Putamen (tissue), 1 donor: ENCODE results near the gene TMEM43.
"Not testable (repeated sequence)": the region's sequence is repeated elsewhere in the genome, so short reads cannot be mapped to it uniquely, and the experiment has no call there.

Source experiments
- DNase-seq: peaks from one replicate; pipeline ENCODE4 v3.0.0-alpha.2; 2016; ENCODE audit warnings: low spot score

The TMEM43 gene

GRCh38 chr3:14124615-14125192 is at the start of gene TMEM43, which contains the start of gene CHCHD4:
TSS of gene TMEM43 (plus strand) at chr3:14125052. CDS start at chr3:14125194, 142 bp downstream.
TSS of gene CHCHD4 (minus strand) at chr3:14124870. CDS start at chr3:14124676, 194 bp downstream.
- DNase-seq = peak; percentile 99

GRCh38 chr3:14075233-14075632 is 49.6 kb upstream of the TMEM43 start:
- not testable (repeated sequence) for DNase-seq

- no peak for DNase-seq
Observed at GRCh38 chr3:14077310-14077709, 47.5 kb upstream of the TMEM43 start.

- DNase-seq = no peak
Observed at GRCh38 chr3:14082108-14082657, 42.7 kb upstream of the TMEM43 start.

- not testable (repeated sequence) for DNase-seq
Observed at GRCh38 chr3:14087461-14087860, 37.4 kb upstream of the TMEM43 start.

- not testable (repeated sequence) for DNase-seq
Observed at GRCh38 chr3:14091959-14092358, 32.9 kb upstream of the TMEM43 start.

- no peak for DNase-seq
Observed at GRCh38 chr3:14092464-14092863, 32.4 kb upstream of the TMEM43 start.

- DNase-seq = no peak
Observed at GRCh38 chr3:14093831-14094230, 31.0 kb upstream of the TMEM43 start.

- no peak for DNase-seq
Observed at GRCh38 chr3:14096742-14097141, 28.1 kb upstream of the TMEM43 start.

GRCh38 chr3:14097616-14098391 is 27.0 kb upstream of the TMEM43 start:
- DNase-seq = no peak

- DNase-seq = not testable (repeated sequence)
Observed at GRCh38 chr3:14109821-14110220, 15.0 kb upstream of the TMEM43 start.

- no peak for DNase-seq
Observed at GRCh38 chr3:14110699-14111098, 14.2 kb upstream of the TMEM43 start.

GRCh38 chr3:14113965-14114635 is 10.8 kb upstream of the TMEM43 start:
- no peak for DNase-seq

- no peak for DNase-seq
Observed at GRCh38 chr3:14117468-14118399, 7.1 kb upstream of the TMEM43 start.

GRCh38 chr3:14118400-14119381 is 6.2 kb upstream of the TMEM43 start:
- DNase-seq = no peak

- no peak for DNase-seq
Observed at GRCh38 chr3:14119651-14120050, 5.2 kb upstream of the TMEM43 start.

GRCh38 chr3:14120111-14120920 is 4.5 kb upstream of the TMEM43 start:
- no peak for DNase-seq

- DNase-seq = not testable (repeated sequence)
Observed at GRCh38 chr3:14120921-14121448, 3.9 kb upstream of the TMEM43 start.

GRCh38 chr3:14121859-14122258 is 3.0 kb upstream of the TMEM43 start:
- DNase-seq = no peak
